Thyroid gland (tissue), 4 donors: ENCODE measurements around the gene LRRC8E. TPM values are rescaled to one million over a fixed set of nuclear protein-coding genes. Genes with fewer than 3 reads are reported as not detected.
"Not testable (repeated sequence)": the region's sequence is repeated elsewhere in the genome, so short reads cannot be mapped to it uniquely, and the experiment has no call there.

Experiments used
- DNase-seq, 2 donors: peaks; one replicate each; pipeline ENCODE4 v3.0.0-alpha.2; 2019
- H3K27ac ChIP-seq, 3 donors: fragments of 200-600 bp; sonication (generic); 1 replicate in 2 of 3; 2 replicates in 1 of 3; pipeline ENCODE4 v1.5.1; 2016 to 2019; ENCODE audit warnings: mild to moderate bottlenecking in 1 of 3, moderate library complexity in 1 of 3
- H3K27me3 ChIP-seq: fragments of 200-600 bp; sonication (generic); one replicate; pipeline ENCODE4 v1.5.1; 2019
- H3K36me3 ChIP-seq, 2 donors: fragments of 200-600 bp; sonication (generic); one replicate each; pipeline ENCODE4 v1.5.1; 2016 to 2019
- H3K4me1 ChIP-seq, 2 donors: fragments of 200-600 bp; sonication (generic); one replicate each; pipeline ENCODE4 v1.5.1; 2017 to 2019
- H3K4me3 ChIP-seq, 3 donors: fragments of 200-600 bp; sonication (generic); replicated peaks in 1 of 3; 1 replicate in 2 of 3; 2 replicates in 1 of 3; pipeline ENCODE4 v1.5.1; 2016; ENCODE audit warnings: mild to moderate bottlenecking in 1 of 3
- H3K9me3 ChIP-seq: fragments of 200-600 bp; sonication (generic); one replicate; pipeline ENCODE4 v1.5.1; 2017
- CTCF ChIP-seq, 6 experiments: fragments of 200-600 bp in 3 of 6; fragments of 450-650 bp in 3 of 6; sonication (generic) in 3 of 6; IDR thresholded peaks; one replicate each; pipeline ENCODE4 v1.5.1; 2016 to 2019; ENCODE audit warnings: antibody characterized with exemption in 6 of 6, mild to moderate bottlenecking in 2 of 6, inconsistent platforms in 1 of 6, moderate library complexity in 1 of 6
- POLR2A ChIP-seq, 2 donors: fragments of 450-650 bp; IDR thresholded peaks; one replicate each; pipeline ENCODE4 v1.6.1; 2017; ENCODE audit warnings: antibody characterized with exemption in 2 of 2, mild to moderate bottlenecking in 2 of 2, moderate library complexity in 1 of 2
- WGBS, 2 donors: methylation state at CpG; one replicate each; pipeline ENCODE4 v1.1.5; 2017; 5-methylcytosine and 5-hydroxymethylcytosine counted together
- intact Hi-C: fragments of 100-400 bp; cut with DNase I; formaldehyde crosslinking; loops from one replicate; pipeline ENCODE4 v1.15.1; 2023
- total RNA-seq, 4 donors: library from RNA; depleted of rRNA; stranded (reverse); fragments of >200 nt; gene quantifications; one replicate each; pipeline ENCODE4 v1.2.3, GENCODE V29; 2016

The LRRC8E gene
- total RNA-seq, 4 donors from 2014 or later = 1.4 to 3.3 (median 2.3) TPM

GRCh38 chr19:7858109-7858770 is 30.1 kb upstream of the LRRC8E start:
- 77 to 87% methylated on average over 11 to 16 of the region's 29 CpGs for WGBS, 2 donors
- no peak for DNase-seq
- Histone ChIP-seq H3K4me1 (peaks cover 7 to 14% of the 10 kb centered on the region in 2 donors), H3K27ac (no peak overlapping the region), H3K27me3 (no peaks in the 10 kb centered on the region), H3K4me3 (no peak overlapping the region), H3K9me3 (no peaks in the 10 kb centered on the region), H3K36me3 (no peaks in the 10 kb centered on the region)
- intact Hi-C loops = no loop called here
- TF ChIP-seq POLR2A (IDR thresholded peaks at IDR 0.05) = no peak
- TF ChIP-seq CTCF (IDR thresholded peaks at IDR 0.05) = no peak

GRCh38 chr19:7859087-7859486 is 29.2 kb upstream of the LRRC8E start:
- H3K36me3 ChIP-seq, H3K27me3 ChIP-seq, H3K4me1 ChIP-seq, H3K27ac ChIP-seq, DNase-seq, H3K9me3 ChIP-seq, H3K4me3 ChIP-seq, intact Hi-C loops: not testable (repeated sequence)
- 94 to 96% methylated on average over 8 of the region's 8 CpGs for WGBS, 2 donors

GRCh38 chr19:7859831-7860713 is 28.2 kb upstream of the LRRC8E start:
- Histone ChIP-seq H3K27ac (no peak overlapping the region), H3K9me3 (no peaks in the 10 kb centered on the region), H3K4me3 (no peak overlapping the region), H3K36me3 (no peaks in the 10 kb centered on the region), H3K27me3 (no peaks in the 10 kb centered on the region), H3K4me1 (peaks cover 7 to 8% of the 10 kb centered on the region in 2 donors)
- WGBS, 2 donors = 92 to 97% methylated on average over 11 to 21 of the region's 22 CpGs
- TF ChIP-seq CTCF (IDR thresholded peaks at IDR 0.05) (no peak), POLR2A (IDR thresholded peaks at IDR 0.05) (no peak)
- intact Hi-C loops = no loop called here
- DNase-seq = no peak

- no peak for DNase-seq
- Histone ChIP-seq H3K36me3 (no peaks in the 10 kb centered on the region), H3K9me3 (no peaks in the 10 kb centered on the region), H3K4me1 (peaks cover 7 to 8% of the 10 kb centered on the region in 2 donors), H3K27me3 (no peaks in the 10 kb centered on the region), H3K4me3 (no peak overlapping the region), H3K27ac (no peak overlapping the region)
- intact Hi-C loops = no loop called here
- 83 to 84% methylated on average over 12 to 13 of the region's 14 CpGs for WGBS, 2 donors
- TF ChIP-seq POLR2A (IDR thresholded peaks at IDR 0.05) (no peak), CTCF (IDR thresholded peaks at IDR 0.05) (no peak)
Observed at GRCh38 chr19:7860714-7861618, 27.3 kb upstream of the LRRC8E start.

- H3K9me3 ChIP-seq = no peaks in the 10 kb centered on the region
- peaks cover 7 to 8% of the 10 kb centered on the region in 2 donors for H3K4me1 ChIP-seq
- no peak overlapping the region for H3K4me3 ChIP-seq
- no peak for TF ChIP-seq POLR2A (IDR thresholded peaks at IDR 0.05)
- no peak for TF ChIP-seq CTCF (IDR thresholded peaks at IDR 0.05)
- intact Hi-C loops = no loop called here
- no peak for DNase-seq
- 47 to 68% methylated on average over 8 to 33 of the region's 63 CpGs for WGBS, 2 donors
- H3K27me3 ChIP-seq = no peaks in the 10 kb centered on the region
- H3K27ac ChIP-seq = no peak overlapping the region
- no peaks in the 10 kb centered on the region for H3K36me3 ChIP-seq
Observed at GRCh38 chr19:7861619-7862412, 26.5 kb upstream of the LRRC8E start.
